ENCODE data around the gene MICA. TPM values are rescaled to one million over a fixed set of nuclear protein-coding genes. Genes with fewer than 3 reads are reported as not detected.

MICA gene
- total and polyA plus RNA-seq, 9 of the 15 experiments (the other 6 are each of a cell fraction or from before 2014, with no cell fraction given), result 11.8 to 24.6 (median 16.7) TPM

DNA sequence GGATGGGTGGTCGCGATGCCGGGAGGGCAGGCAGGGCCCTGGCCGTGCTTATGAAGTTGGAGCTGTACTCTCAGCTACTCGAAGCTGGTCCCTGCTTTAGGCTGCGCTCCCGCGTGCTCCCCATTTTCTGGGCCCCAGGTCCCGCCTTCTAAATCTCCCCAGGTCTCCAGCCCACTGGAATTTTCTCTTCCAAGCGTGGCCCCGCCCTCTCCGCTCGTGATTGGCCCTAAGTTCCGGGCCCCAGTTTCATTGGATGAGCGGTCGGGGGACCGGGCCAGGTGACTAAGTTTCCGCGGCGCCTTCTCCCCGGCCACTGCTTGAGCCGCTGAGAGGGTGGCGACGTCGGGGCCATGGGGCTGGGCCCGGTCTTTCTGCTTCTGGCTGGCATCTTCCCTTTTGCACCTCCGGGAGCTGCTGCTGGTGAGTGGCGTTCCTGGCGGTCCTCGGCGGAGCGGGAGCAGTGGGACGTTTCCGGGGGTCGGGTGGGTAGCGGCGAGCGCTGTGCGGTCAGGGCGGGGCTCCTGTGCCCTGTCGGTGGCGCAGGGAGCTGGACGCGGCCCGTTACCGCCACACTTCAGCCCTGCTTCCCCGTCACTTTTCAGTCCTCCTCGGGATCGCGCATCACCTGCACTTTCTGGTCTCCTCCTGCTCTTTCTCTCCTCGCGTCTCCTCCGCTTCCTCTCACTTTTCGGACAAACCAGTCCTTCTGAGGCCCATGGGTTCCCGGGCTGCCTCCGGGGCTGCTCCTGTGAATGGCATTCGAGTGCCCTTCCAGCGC, at the start of gene MICA (continued):
- TF ChIP-seq, protein P1, sequence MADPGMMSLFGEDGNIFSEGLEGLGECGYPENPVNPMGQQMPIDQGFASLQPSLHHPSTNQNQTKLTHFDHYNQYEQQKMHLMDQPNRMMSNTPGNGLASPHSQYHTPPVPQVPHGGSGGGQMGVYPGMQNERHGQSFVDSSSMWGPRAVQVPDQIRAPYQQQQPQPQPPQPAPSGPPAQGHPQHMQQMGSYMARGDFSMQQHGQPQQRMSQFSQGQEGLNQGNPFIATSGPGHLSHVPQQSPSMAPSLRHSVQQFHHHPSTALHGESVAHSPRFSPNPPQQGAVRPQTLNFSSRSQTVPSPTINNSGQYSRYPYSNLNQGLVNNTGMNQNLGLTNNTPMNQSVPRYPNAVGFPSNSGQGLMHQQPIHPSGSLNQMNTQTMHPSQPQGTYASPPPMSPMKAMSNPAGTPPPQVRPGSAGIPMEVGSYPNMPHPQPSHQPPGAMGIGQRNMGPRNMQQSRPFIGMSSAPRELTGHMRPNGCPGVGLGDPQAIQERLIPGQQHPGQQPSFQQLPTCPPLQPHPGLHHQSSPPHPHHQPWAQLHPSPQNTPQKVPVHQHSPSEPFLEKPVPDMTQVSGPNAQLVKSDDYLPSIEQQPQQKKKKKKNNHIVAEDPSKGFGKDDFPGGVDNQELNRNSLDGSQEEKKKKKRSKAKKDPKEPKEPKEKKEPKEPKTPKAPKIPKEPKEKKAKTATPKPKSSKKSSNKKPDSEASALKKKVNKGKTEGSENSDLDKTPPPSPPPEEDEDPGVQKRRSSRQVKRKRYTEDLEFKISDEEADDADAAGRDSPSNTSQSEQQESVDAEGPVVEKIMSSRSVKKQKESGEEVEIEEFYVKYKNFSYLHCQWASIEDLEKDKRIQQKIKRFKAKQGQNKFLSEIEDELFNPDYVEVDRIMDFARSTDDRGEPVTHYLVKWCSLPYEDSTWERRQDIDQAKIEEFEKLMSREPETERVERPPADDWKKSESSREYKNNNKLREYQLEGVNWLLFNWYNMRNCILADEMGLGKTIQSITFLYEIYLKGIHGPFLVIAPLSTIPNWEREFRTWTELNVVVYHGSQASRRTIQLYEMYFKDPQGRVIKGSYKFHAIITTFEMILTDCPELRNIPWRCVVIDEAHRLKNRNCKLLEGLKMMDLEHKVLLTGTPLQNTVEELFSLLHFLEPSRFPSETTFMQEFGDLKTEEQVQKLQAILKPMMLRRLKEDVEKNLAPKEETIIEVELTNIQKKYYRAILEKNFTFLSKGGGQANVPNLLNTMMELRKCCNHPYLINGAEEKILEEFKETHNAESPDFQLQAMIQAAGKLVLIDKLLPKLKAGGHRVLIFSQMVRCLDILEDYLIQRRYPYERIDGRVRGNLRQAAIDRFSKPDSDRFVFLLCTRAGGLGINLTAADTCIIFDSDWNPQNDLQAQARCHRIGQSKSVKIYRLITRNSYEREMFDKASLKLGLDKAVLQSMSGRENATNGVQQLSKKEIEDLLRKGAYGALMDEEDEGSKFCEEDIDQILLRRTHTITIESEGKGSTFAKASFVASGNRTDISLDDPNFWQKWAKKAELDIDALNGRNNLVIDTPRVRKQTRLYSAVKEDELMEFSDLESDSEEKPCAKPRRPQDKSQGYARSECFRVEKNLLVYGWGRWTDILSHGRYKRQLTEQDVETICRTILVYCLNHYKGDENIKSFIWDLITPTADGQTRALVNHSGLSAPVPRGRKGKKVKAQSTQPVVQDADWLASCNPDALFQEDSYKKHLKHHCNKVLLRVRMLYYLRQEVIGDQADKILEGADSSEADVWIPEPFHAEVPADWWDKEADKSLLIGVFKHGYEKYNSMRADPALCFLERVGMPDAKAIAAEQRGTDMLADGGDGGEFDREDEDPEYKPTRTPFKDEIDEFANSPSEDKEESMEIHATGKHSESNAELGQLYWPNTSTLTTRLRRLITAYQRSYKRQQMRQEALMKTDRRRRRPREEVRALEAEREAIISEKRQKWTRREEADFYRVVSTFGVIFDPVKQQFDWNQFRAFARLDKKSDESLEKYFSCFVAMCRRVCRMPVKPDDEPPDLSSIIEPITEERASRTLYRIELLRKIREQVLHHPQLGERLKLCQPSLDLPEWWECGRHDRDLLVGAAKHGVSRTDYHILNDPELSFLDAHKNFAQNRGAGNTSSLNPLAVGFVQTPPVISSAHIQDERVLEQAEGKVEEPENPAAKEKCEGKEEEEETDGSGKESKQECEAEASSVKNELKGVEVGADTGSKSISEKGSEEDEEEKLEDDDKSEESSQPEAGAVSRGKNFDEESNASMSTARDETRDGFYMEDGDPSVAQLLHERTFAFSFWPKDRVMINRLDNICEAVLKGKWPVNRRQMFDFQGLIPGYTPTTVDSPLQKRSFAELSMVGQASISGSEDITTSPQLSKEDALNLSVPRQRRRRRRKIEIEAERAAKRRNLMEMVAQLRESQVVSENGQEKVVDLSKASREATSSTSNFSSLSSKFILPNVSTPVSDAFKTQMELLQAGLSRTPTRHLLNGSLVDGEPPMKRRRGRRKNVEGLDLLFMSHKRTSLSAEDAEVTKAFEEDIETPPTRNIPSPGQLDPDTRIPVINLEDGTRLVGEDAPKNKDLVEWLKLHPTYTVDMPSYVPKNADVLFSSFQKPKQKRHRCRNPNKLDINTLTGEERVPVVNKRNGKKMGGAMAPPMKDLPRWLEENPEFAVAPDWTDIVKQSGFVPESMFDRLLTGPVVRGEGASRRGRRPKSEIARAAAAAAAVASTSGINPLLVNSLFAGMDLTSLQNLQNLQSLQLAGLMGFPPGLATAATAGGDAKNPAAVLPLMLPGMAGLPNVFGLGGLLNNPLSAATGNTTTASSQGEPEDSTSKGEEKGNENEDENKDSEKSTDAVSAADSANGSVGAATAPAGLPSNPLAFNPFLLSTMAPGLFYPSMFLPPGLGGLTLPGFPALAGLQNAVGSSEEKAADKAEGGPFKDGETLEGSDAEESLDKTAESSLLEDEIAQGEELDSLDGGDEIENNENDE (IDR thresholded peaks at IDR 0.05; ENCODE audit: low read depth, low read length), result no peak
- TF ChIP-seq, protein P2, sequence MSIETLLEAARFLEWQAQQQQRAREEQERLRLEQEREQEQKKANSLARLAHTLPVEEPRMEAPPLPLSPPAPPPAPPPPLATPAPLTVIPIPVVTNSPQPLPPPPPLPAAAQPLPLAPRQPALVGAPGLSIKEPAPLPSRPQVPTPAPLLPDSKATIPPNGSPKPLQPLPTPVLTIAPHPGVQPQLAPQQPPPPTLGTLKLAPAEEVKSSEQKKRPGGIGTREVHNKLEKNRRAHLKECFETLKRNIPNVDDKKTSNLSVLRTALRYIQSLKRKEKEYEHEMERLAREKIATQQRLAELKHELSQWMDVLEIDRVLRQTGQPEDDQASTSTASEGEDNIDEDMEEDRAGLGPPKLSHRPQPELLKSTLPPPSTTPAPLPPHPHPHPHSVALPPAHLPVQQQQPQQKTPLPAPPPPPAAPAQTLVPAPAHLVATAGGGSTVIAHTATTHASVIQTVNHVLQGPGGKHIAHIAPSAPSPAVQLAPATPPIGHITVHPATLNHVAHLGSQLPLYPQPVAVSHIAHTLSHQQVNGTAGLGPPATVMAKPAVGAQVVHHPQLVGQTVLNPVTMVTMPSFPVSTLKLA (conservative IDR thresholded peaks at IDR 0.05), result peak; percentile 29 to 77
- no peak for TF ChIP-seq ZNF77 (CRISPR knock-in tag; IDR thresholded peaks at IDR 0.05)
- no peak for TF ChIP-seq PHF20 (IDR thresholded peaks at IDR 0.05; ENCODE audit: partially characterized antibody)
- TF ChIP-seq OTX1 (CRISPR knock-in tag; IDR thresholded peaks at IDR 0.05), result no peak
- peak; percentile 51 for TF ChIP-seq PCBP1 (IDR thresholded peaks at IDR 0.05; ENCODE audit: low read depth, low read length, poor library complexity, severe bottlenecking)
- TF ChIP-seq, protein P3, sequence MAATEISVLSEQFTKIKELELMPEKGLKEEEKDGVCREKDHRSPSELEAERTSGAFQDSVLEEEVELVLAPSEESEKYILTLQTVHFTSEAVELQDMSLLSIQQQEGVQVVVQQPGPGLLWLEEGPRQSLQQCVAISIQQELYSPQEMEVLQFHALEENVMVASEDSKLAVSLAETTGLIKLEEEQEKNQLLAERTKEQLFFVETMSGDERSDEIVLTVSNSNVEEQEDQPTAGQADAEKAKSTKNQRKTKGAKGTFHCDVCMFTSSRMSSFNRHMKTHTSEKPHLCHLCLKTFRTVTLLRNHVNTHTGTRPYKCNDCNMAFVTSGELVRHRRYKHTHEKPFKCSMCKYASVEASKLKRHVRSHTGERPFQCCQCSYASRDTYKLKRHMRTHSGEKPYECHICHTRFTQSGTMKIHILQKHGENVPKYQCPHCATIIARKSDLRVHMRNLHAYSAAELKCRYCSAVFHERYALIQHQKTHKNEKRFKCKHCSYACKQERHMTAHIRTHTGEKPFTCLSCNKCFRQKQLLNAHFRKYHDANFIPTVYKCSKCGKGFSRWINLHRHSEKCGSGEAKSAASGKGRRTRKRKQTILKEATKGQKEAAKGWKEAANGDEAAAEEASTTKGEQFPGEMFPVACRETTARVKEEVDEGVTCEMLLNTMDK (IDR thresholded peaks at IDR 0.05; ENCODE audit: borderline replicate concordance, insufficient read depth, low read depth, low read length, poor library complexity, severe bottlenecking), result no peak
- no peak for TF ChIP-seq HSF4 (CRISPR knock-in tag; IDR thresholded peaks at IDR 0.05; ENCODE audit: borderline replicate concordance)
- TF ChIP-seq L3MBTL2 (IDR thresholded peaks at IDR 0.05), result peak; percentile 98
- no peak for TF ChIP-seq HMGN3 (IDR thresholded peaks at IDR 0.05; ENCODE audit: borderline replicate concordance, extremely low read depth, insufficient read length, low read depth, low read length)
- no peak for TF ChIP-seq DNMT1 (IDR thresholded peaks at IDR 0.05)
- no peak for TF ChIP-seq DPF2 (IDR thresholded peaks at IDR 0.05)
